Tibial nerve (tissue), 3 donors: Measurements from ENCODE around the gene SMARCD2.
A peak's percentile ranks its signal among the peaks of the same experiment; 100 is the strongest.

ENCODE experiments used
- POLR2A ChIP-seq, 2 donors: fragments of 450-650 bp; IDR thresholded peaks; one replicate each; pipeline ENCODE4 v1.6.1; 2017; ENCODE audit warnings: antibody characterized with exemption in 2 of 2, mild to moderate bottlenecking in 2 of 2, moderate library complexity in 2 of 2
- TF ChIP-seq, protein P1 (sequence below), 5 experiments: fragments of 200-600 bp in 3 of 5; fragments of 450-650 bp in 2 of 5; sonication (generic) in 3 of 5; IDR thresholded peaks; one replicate each; pipeline ENCODE4 v1.5.1; 2016 to 2019; ENCODE audit warnings: antibody characterized with exemption in 5 of 5, mild to moderate bottlenecking in 3 of 5, moderate library complexity in 2 of 5

- TF ChIP-seq, protein P1, sequence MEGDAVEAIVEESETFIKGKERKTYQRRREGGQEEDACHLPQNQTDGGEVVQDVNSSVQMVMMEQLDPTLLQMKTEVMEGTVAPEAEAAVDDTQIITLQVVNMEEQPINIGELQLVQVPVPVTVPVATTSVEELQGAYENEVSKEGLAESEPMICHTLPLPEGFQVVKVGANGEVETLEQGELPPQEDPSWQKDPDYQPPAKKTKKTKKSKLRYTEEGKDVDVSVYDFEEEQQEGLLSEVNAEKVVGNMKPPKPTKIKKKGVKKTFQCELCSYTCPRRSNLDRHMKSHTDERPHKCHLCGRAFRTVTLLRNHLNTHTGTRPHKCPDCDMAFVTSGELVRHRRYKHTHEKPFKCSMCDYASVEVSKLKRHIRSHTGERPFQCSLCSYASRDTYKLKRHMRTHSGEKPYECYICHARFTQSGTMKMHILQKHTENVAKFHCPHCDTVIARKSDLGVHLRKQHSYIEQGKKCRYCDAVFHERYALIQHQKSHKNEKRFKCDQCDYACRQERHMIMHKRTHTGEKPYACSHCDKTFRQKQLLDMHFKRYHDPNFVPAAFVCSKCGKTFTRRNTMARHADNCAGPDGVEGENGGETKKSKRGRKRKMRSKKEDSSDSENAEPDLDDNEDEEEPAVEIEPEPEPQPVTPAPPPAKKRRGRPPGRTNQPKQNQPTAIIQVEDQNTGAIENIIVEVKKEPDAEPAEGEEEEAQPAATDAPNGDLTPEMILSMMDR (IDR thresholded peaks at IDR 0.05), result peak in 1 of 5 experiments; percentile 29
- peak in 1 of 2 donors; percentile 66 for TF ChIP-seq POLR2A (IDR thresholded peaks at IDR 0.05)
Measured at GRCh38 chr17:63838631-63839171, 3.8 kb downstream of the SMARCD2 start.
